ENCODE data around the gene LCN15. TPM values are rescaled to one million over a fixed set of nuclear protein-coding genes. Genes with fewer than 3 reads are reported as not detected.

Gene LCN15
- total and polyA plus RNA-seq, 8 donors: not detected

DNA sequence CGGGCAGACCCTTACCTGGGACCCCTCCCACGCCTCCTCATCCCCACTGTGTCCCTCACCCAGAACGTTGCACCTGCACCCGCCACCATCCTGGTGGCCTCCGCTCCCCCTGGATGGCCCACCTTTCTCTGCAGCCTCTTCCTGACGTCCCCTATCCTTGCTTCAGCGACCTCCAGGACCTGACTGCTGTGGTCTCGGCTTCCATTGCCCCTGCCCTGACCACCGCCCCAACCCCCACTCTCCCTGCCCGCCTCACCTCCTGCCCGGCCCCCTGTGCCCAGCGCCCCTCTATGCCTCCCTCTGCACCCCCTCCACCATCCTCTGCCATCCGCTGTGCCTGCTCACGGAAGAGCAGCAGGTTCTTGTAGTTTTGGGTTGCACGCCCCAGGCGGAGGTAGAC, 23.8 kb downstream of the LCN15 start:
- DNase-seq: no peak
- Histone ChIP-seq H3K4me1 (peaks cover 22 to 30% (median 28%) of the 10 kb centered on the region in 4 donors), H3K9me3 (no peaks in the 10 kb centered on the region), H3K27me3 (peaks cover 3 to 62% (median 43%) of the 10 kb centered on the region in 3 donors), H3K27ac (no peak overlapping the region), H3K4me3 (no peak overlapping the region), H3K36me3 (no peaks in the 10 kb centered on the region)
- TF ChIP-seq, protein P1, sequence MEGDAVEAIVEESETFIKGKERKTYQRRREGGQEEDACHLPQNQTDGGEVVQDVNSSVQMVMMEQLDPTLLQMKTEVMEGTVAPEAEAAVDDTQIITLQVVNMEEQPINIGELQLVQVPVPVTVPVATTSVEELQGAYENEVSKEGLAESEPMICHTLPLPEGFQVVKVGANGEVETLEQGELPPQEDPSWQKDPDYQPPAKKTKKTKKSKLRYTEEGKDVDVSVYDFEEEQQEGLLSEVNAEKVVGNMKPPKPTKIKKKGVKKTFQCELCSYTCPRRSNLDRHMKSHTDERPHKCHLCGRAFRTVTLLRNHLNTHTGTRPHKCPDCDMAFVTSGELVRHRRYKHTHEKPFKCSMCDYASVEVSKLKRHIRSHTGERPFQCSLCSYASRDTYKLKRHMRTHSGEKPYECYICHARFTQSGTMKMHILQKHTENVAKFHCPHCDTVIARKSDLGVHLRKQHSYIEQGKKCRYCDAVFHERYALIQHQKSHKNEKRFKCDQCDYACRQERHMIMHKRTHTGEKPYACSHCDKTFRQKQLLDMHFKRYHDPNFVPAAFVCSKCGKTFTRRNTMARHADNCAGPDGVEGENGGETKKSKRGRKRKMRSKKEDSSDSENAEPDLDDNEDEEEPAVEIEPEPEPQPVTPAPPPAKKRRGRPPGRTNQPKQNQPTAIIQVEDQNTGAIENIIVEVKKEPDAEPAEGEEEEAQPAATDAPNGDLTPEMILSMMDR (IDR thresholded peaks at IDR 0.05): no peak
- TF ChIP-seq POLR2A (IDR thresholded peaks at IDR 0.05) (no peak), EP300 (IDR thresholded peaks at IDR 0.05) (no peak), POLR2AphosphoS5 (IDR thresholded peaks at IDR 0.05) (no peak)
- WGBS, 5 donors: 73 to 75% (median 75%) methylated on average over 15 to 16 of the region's 16 CpGs
- intact Hi-C loops (cut with DNase I; ENCODE audit: low total_unique reads): no loop called here

DNA sequence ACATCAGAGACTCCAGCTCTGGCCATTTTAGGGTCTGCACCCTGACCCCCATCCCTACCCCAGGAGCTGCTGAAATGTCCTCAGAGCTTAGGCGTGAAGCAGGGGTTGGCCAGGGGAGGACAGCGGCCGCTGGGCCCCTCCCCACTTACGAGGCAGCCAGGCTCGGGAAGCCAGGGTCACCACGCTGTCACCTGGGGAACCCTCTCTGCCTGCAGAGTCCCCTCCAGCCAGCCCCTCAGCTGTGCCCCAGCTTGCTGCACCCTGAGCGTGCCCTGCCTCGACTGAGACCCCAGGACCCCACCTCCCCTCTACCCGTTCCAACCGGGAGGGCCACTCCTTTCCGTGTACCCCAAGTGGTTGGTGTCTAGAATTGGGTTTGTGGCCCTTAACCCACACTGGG, 24.2 kb downstream of the LCN15 start:
- H3K36me3 ChIP-seq: no peaks in the 10 kb centered on the region
- H3K4me1 ChIP-seq: peaks cover 22 to 30% (median 28%) of the 10 kb centered on the region in 4 donors
- WGBS, 5 donors: 84 to 92% (median 88%) methylated on average over 8 to 11 of the region's 11 CpGs
- TF ChIP-seq EP300 (IDR thresholded peaks at IDR 0.05) (no peak), POLR2A (IDR thresholded peaks at IDR 0.05) (no peak), POLR2AphosphoS5 (IDR thresholded peaks at IDR 0.05) (no peak)
- H3K27me3 ChIP-seq: peaks cover 3 to 58% (median 43%) of the 10 kb centered on the region in 3 donors
- no peaks in the 10 kb centered on the region for H3K9me3 ChIP-seq
- H3K27ac ChIP-seq: no peak overlapping the region
- no peak for DNase-seq
- no peak overlapping the region for H3K4me3 ChIP-seq
- intact Hi-C loops (cut with DNase I; ENCODE audit: low total_unique reads): no loop called here

DNA sequence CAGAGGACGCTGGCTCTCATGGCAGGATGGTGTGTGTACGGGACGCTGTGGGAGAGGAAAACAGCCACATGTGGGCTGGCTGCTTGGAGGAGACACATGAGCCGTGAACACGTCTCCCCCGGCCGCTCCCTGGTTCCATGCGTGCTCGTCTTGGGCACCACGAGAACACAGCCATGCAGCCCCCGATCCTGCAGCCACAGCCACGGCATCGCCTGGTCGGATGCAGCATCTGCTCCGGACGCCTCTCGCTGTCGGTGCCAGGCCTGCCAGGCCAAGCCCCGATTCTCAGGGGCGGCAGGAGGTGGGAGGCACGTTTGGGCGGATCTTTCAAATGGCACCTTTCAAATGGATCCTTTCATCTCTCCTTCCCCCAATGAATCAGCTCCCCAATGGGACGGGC, 24.8 kb downstream of the LCN15 start:
- peaks cover 3 to 52% (median 43%) of the 10 kb centered on the region in 3 donors for H3K27me3 ChIP-seq
- no peak for DNase-seq
- peaks cover 22 to 30% (median 28%) of the 10 kb centered on the region in 4 donors for H3K4me1 ChIP-seq
- no peaks in the 10 kb centered on the region for H3K9me3 ChIP-seq
- no peak overlapping the region for H3K4me3 ChIP-seq
- no peak for TF ChIP-seq POLR2AphosphoS5 (IDR thresholded peaks at IDR 0.05)
- no peaks in the 10 kb centered on the region for H3K36me3 ChIP-seq
- WGBS, 5 donors: 86 to 94% (median 89%) methylated on average over 18 to 23 of the region's 23 CpGs
- intact Hi-C loops (cut with DNase I; ENCODE audit: low total_unique reads): no loop called here
- no peak overlapping the region for H3K27ac ChIP-seq

DNA sequence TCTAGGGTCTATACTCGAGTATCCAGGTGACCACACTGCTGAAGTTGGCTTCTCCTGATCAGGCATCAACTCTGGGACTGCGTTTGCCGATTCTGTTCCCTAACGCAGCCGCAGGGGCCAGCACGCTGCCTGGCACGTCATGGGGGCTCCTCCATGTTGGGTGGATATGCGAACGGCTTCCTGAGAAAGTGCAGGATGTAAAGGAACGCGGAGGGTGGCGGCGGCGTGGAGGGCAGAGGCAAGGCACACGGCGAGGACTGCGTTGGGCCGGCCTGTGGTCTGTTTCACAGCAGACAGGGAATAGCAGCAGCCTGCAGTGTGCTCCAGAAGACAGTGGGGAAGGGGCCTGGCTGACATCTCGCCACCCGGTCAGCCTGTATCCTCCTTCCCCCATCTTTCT, 25.4 kb downstream of the LCN15 start:
- no peak for TF ChIP-seq POLR2A (IDR thresholded peaks at IDR 0.05)
- TF ChIP-seq POLR2AphosphoS5 (IDR thresholded peaks at IDR 0.05): no peak
- no peak for TF ChIP-seq EP300 (IDR thresholded peaks at IDR 0.05)
- TF ChIP-seq, protein P1 (IDR thresholded peaks at IDR 0.05): no peak
- no peak overlapping the region for H3K4me3 ChIP-seq
- H3K36me3 ChIP-seq: no peaks in the 10 kb centered on the region
- H3K4me1 ChIP-seq: peaks cover 22 to 30% (median 28%) of the 10 kb centered on the region in 4 donors
- DNase-seq: no peak
- H3K27ac ChIP-seq: no peak overlapping the region
- peaks cover 3 to 46% (median 43%) of the 10 kb centered on the region in 3 donors for H3K27me3 ChIP-seq
- no peaks in the 10 kb centered on the region for H3K9me3 ChIP-seq
- intact Hi-C loops (cut with DNase I; ENCODE audit: low total_unique reads): no loop called here
- 90 to 93% (median 91%) methylated on average over 20 of the region's 20 CpGs for WGBS, 5 donors

DNA sequence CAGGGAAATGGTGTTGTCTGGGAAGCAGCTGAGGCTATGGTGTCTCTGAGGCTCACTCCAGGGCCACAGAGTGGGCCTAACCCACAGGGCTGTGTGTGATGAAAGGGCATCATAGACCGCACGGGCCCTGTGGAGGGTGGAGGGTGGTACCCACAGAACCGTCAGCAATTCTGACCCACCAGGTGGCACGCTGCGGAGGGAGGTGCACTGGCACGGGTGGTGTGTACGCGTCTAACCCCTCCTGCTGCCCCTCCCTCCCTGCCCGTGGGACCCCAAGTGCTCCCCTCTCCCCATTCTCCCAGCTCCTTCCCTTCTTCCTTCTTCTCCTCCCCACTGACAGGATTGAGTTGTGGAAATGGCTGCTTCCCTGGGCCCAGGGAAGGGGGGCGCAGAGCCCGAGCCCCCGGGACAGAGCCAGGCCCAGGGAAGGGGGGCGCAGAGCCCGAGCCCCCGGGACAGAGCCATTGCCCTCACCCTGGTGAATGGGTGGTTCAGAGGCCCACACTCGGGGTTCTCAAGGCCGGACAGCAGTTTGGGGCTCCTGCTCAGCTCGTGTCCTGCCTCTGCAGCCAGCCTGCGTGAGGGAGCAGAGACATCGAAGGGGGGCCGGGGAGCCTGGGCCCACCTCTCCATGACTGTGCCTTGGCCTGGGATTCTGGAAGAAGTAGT, 28.4 kb downstream of the LCN15 start:
- Histone ChIP-seq H3K36me3 (no peaks in the 10 kb centered on the region), H3K4me1 (peaks cover 4 to 5% (median 4%) of the 10 kb centered on the region in 4 donors), H3K27ac (no peak overlapping the region), H3K27me3 (peaks cover 0 to 16% (median 13%) of the 10 kb centered on the region in 3 donors), H3K4me3 (no peak overlapping the region), H3K9me3 (no peaks in the 10 kb centered on the region)
- no peak for DNase-seq
- intact Hi-C loops (cut with DNase I; ENCODE audit: low total_unique reads): no loop called here
- 78 to 89% (median 87%) methylated on average over 20 to 21 of the region's 21 CpGs for WGBS, 5 donors
- TF ChIP-seq, protein P1 (IDR thresholded peaks at IDR 0.05): no peak
- TF ChIP-seq POLR2AphosphoS5 (IDR thresholded peaks at IDR 0.05) (no peak), POLR2A (IDR thresholded peaks at IDR 0.05) (no peak), EP300 (IDR thresholded peaks at IDR 0.05) (no peak)

All from stomach (tissue), 9 donors.